Measurements from ENCODE around the gene C1QTNF9.

DNA sequence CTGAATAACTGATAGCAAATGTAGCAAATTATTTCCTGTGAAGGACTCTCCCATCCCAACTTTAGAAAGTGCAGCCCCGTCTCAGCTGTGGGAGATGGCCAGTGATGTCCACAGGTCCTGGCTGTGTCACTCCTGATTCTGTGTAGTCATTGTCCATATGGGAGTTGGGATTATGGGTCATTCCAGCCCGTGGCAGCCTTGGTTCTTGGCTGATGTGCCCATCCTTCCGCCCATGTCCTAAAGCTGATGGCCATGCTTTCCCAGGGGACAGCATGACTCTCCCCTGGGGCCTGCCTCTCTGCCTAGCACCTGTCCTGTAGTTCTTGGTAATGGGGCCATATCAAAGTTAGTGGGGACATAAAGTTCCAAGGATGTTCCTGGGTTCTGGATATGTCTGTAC is 43.9 kb upstream of the C1QTNF9 start:
- no peak for TF ChIP-seq EZH2 (IDR thresholded peaks at IDR 0.05; ENCODE audit: borderline replicate concordance)
- TF ChIP-seq, protein P1, sequence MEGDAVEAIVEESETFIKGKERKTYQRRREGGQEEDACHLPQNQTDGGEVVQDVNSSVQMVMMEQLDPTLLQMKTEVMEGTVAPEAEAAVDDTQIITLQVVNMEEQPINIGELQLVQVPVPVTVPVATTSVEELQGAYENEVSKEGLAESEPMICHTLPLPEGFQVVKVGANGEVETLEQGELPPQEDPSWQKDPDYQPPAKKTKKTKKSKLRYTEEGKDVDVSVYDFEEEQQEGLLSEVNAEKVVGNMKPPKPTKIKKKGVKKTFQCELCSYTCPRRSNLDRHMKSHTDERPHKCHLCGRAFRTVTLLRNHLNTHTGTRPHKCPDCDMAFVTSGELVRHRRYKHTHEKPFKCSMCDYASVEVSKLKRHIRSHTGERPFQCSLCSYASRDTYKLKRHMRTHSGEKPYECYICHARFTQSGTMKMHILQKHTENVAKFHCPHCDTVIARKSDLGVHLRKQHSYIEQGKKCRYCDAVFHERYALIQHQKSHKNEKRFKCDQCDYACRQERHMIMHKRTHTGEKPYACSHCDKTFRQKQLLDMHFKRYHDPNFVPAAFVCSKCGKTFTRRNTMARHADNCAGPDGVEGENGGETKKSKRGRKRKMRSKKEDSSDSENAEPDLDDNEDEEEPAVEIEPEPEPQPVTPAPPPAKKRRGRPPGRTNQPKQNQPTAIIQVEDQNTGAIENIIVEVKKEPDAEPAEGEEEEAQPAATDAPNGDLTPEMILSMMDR (IDR thresholded peaks at IDR 0.05; ENCODE audit: poor library complexity), result no peak
